OCI-LY3 (cell line): ENCODE measurements around the gene EIF4A3.

ENCODE experiments used
- CTCF ChIP-seq: fragments of 200-600, 300-600 bp; sonication (generic); IDR thresholded peaks from 2 replicates; pipeline ENCODE4 v1.5.1; 2014; ENCODE audit warnings: antibody characterized with exemption, low read length, low read depth
- EZH2phosphoT487 ChIP-seq: fragments of 200-600 bp; shearing (Covaris generic); IDR thresholded peaks from 2 replicates; pipeline ENCODE4 v1.6.1; 2018; ENCODE audit warnings: antibody characterized with exemption, mixed run types, low read depth

DNA sequence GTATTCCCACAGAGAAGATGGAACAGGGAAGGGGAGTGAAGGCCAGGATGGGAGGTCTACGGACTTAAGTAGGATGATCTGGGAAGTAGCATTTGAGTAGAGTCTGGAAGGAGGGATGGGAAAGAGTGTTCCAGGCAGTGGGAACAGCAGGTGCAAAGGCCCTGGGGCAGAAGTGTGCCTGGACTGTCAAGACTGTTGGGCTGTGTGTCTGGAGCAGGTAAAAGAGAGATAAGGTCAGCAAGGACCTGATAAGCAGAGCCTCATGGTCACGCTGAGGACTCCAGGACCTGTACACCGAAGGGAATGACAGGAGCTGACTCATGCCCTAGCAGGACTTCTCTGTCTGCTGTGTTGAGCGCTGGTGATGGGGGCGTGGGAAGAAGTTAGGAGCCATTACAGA, 22.2 kb upstream of the EIF4A3 start:
- TF ChIP-seq CTCF: no peak
- no peak for TF ChIP-seq EZH2phosphoT487
